Natural killer cell (primary cell): ENCODE results near the gene TRAPPC3L. TPM values are rescaled to one million over a fixed set of nuclear protein-coding genes. Genes with fewer than 3 reads are reported as not detected.

ENCODE experiments used
- ATAC-seq, 3 donors: fragments of 150-1000 bp in 2 of 3; fragments of 200-7000 bp in 1 of 3; cut with Tn5 transposase; 1 replicate in 1 of 3; 2 replicates in 2 of 3; pipeline ENCODE4 v1.10.0; 2021; ENCODE audit warnings: mild to moderate bottlenecking in 2 of 3, moderate library complexity in 2 of 3
- DNase-seq, 2 donors: peaks; one replicate each; pipeline versions ENCODE4 v3.0.0 to v3.0.0-alpha.2; 2013 to 2021; ENCODE audit warnings: mixed read lengths in 1 of 2
- H3K27ac ChIP-seq: one replicate; pipeline ENCODE4 v1.5.1; 2013; ENCODE audit warnings: mild to moderate bottlenecking, low read length
- H3K27me3 ChIP-seq: one replicate; pipeline ENCODE4 v1.6.1; 2013; ENCODE audit warnings: low read length; ENCODE audit not compliant: control insufficient read depth, insufficient read depth
- H3K36me3 ChIP-seq: one replicate; pipeline ENCODE4 v1.6.1; 2013; ENCODE audit warnings: low read length; ENCODE audit not compliant: control insufficient read depth, insufficient read depth
- H3K4me1 ChIP-seq: one replicate; pipeline ENCODE4 v1.6.1; 2013; ENCODE audit warnings: low read length; ENCODE audit not compliant: control insufficient read depth, insufficient read depth
- H3K4me3 ChIP-seq: one replicate; pipeline ENCODE4 v1.5.1; 2013; ENCODE audit warnings: low read length
- H3K9me3 ChIP-seq: one replicate; pipeline ENCODE4 v1.6.1; 2013; ENCODE audit warnings: low read length; ENCODE audit not compliant: control insufficient read depth, insufficient read depth
- H3K27ac Mint-ChIP-seq, 2 donors: one replicate each; pipeline ENCODE4 v1.8.0; 2022; ENCODE audit warnings: mild to moderate bottlenecking in 2 of 2, mixed read lengths in 2 of 2, moderate library complexity in 1 of 2
- H3K27me3 Mint-ChIP-seq, 2 donors: one replicate each; pipeline ENCODE4 v1.8.0; 2022; ENCODE audit warnings: low read depth in 2 of 2, mixed read lengths in 2 of 2
- H3K36me3 Mint-ChIP-seq: one replicate; pipeline ENCODE4 v1.8.0; 2022; ENCODE audit warnings: mixed read lengths
- H3K4me1 Mint-ChIP-seq, 2 donors: one replicate each; pipeline ENCODE4 v1.8.0; 2022; ENCODE audit warnings: mixed read lengths in 2 of 2
- H3K4me3 Mint-ChIP-seq: one replicate; pipeline ENCODE4 v1.8.0; 2022; ENCODE audit warnings: mild to moderate bottlenecking, moderate library complexity, mixed read lengths
- H3K9me3 Mint-ChIP-seq, 2 donors: one replicate each; pipeline ENCODE4 v1.8.0; 2022; ENCODE audit warnings: mixed read lengths in 2 of 2
- WGBS: methylation state at CpG from one replicate; pipeline ENCODE4 v1.1.7; 2013; ENCODE audit warnings: missing lambda C conversion rate; ENCODE audit not compliant: insufficient coverage; 5-methylcytosine and 5-hydroxymethylcytosine counted together
- intact Hi-C: fragments of 100-400 bp; cut with micrococcal nuclease; formaldehyde crosslinking; loops from one replicate; pipeline ENCODE4 v1.14.2; 2022
- total RNA-seq, 4 donors: library from RNA; stranded (reverse); fragments of 120-200 nt in 1 of 4; gene quantifications; one replicate each; pipeline versions ENCODE4 v1.2.3 to v1.2.4, GENCODE V29; 2013 to 2022
- TF ChIP-seq, protein P1 (sequence below): fragments of 200-600 bp; IDR thresholded peaks from one replicate; pipeline ENCODE4 v1.8.0; 2022; ENCODE audit warnings: antibody characterized with exemption

The TRAPPC3L gene
- total RNA-seq, 3 donors from 2014 or later (not counting 1 experiment from before 2014, with no cell fraction given): 0.66 TPM; not detected in 2

DNA sequence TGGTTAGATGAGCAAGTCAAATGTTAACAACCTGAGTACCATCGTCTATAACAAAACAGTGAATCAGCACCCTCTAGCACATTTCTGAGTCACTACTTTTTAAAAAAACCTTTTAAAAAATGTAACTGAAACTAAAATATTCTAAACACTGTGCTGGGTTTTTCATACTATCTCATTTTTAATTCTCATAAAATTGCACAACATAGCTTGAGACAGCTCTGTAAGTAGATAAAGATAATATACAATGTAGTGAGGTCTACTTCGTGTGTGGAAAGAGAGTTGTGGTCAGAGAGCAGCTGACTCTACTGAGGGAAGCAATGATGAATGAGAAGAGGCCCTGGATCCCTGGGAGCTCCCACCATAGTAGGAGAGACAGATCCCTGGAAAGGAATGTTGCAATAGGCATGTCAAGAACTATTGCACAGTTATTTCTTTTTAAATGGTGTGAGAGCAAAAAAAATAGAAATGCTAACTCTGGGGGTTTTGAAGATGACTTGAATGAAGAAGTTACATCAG is 97.9 kb downstream of the TRAPPC3L start:
- Histone ChIP-seq H3K27ac (no peak overlapping the region), H3K36me3 (no peaks in the 10 kb centered on the region), H3K9me3 (no peaks in the 10 kb centered on the region), H3K4me1 (peaks cover 20% of the 10 kb centered on the region), H3K4me3 (no peak overlapping the region), H3K27me3 (no peaks in the 10 kb centered on the region)
- Mint-ChIP-seq H3K9me3 (no peaks in the 10 kb centered on the region), H3K27ac (no peak overlapping the region), H3K27me3 (peaks cover 0 to 4% of the 10 kb centered on the region in 2 donors), H3K4me1 (peaks cover 24 to 25% of the 10 kb centered on the region in 2 donors), H3K36me3 (no peaks in the 10 kb centered on the region), H3K4me3 (no peak overlapping the region)
- intact Hi-C loops: no loop called here
- DNase-seq: no peak
- 16% methylated on average over 2 of the region's 2 CpGs for WGBS
- peak in 2 of 3 donors; percentile 39 to 72 for ATAC-seq
- TF ChIP-seq, protein P1, sequence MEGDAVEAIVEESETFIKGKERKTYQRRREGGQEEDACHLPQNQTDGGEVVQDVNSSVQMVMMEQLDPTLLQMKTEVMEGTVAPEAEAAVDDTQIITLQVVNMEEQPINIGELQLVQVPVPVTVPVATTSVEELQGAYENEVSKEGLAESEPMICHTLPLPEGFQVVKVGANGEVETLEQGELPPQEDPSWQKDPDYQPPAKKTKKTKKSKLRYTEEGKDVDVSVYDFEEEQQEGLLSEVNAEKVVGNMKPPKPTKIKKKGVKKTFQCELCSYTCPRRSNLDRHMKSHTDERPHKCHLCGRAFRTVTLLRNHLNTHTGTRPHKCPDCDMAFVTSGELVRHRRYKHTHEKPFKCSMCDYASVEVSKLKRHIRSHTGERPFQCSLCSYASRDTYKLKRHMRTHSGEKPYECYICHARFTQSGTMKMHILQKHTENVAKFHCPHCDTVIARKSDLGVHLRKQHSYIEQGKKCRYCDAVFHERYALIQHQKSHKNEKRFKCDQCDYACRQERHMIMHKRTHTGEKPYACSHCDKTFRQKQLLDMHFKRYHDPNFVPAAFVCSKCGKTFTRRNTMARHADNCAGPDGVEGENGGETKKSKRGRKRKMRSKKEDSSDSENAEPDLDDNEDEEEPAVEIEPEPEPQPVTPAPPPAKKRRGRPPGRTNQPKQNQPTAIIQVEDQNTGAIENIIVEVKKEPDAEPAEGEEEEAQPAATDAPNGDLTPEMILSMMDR: no peak

GRCh38 chr6:116447052-116447451 is 98.4 kb downstream of the TRAPPC3L start:
- peaks cover 0 to 9% of the 10 kb centered on the region in 2 donors for H3K27me3 Mint-ChIP-seq
- H3K27ac Mint-ChIP-seq: no peak overlapping the region
- no peaks in the 10 kb centered on the region for H3K9me3 Mint-ChIP-seq
- no peak for DNase-seq
- H3K4me3 Mint-ChIP-seq: no peak overlapping the region
- 85% methylated on average over 1 of the region's 3 CpGs for WGBS
- H3K9me3 ChIP-seq: no peaks in the 10 kb centered on the region
- H3K27ac ChIP-seq: no peak overlapping the region
- intact Hi-C loops: no loop called here
- TF ChIP-seq, protein P1: no peak
- H3K4me1 ChIP-seq: peaks cover 20% of the 10 kb centered on the region
- no peak for ATAC-seq
- no peaks in the 10 kb centered on the region for H3K27me3 ChIP-seq
- no peak overlapping the region for H3K4me3 ChIP-seq
- H3K36me3 ChIP-seq: no peaks in the 10 kb centered on the region
- H3K36me3 Mint-ChIP-seq: no peaks in the 10 kb centered on the region
- H3K4me1 Mint-ChIP-seq: peaks cover 24 to 25% of the 10 kb centered on the region in 2 donors

- H3K27ac Mint-ChIP-seq: no peak overlapping the region
- intact Hi-C loops: no loop called here
Measured at GRCh38 chr6:116446399-116446798, 99.1 kb downstream of the TRAPPC3L start.

More at GRCh38 chr6:116446399-116446798, 99.1 kb downstream of the TRAPPC3L start:
- DNase-seq: no peak
- H3K27me3 ChIP-seq: no peaks in the 10 kb centered on the region
- peak in 1 of 3 donors; percentile 38 for ATAC-seq
- Mint-ChIP-seq H3K4me3 (no peak overlapping the region), H3K27me3 (peaks cover 0 to 14% of the 10 kb centered on the region in 2 donors), H3K9me3 (no peaks in the 10 kb centered on the region), H3K4me1 (peaks cover 24% of the 10 kb centered on the region in 2 donors), H3K36me3 (no peaks in the 10 kb centered on the region)
- H3K36me3 ChIP-seq: no peaks in the 10 kb centered on the region
- TF ChIP-seq, protein P1: no peak
- H3K9me3 ChIP-seq: no peaks in the 10 kb centered on the region
- no CpG with 5 or more reads among the region's 1 CpG for WGBS
- H3K4me1 ChIP-seq: peaks cover 20% of the 10 kb centered on the region
- H3K4me3 ChIP-seq: no peak overlapping the region
- H3K27ac ChIP-seq: no peak overlapping the region
